Endodermal cell (in vitro differentiated cells): ENCODE results near the gene CBFA2T3. TPM values are rescaled to one million over a fixed set of nuclear protein-coding genes. Genes with fewer than 3 reads are reported as not detected.

Experiments
- DNase-seq: peaks from one replicate; pipeline ENCODE4 v3.0.0-alpha.2; 2017
- H3K27ac ChIP-seq: 2 replicates; pipeline ENCODE4 v1.5.1; 2013; ENCODE audit warnings: mild to moderate bottlenecking, low read depth, low read length, moderate library complexity
- H3K27me3 ChIP-seq: 2 replicates; pipeline ENCODE4 v1.6.1; 2013; ENCODE audit warnings: mild to moderate bottlenecking, low read length, moderate library complexity; ENCODE audit not compliant: insufficient read depth, control insufficient read depth, poor library complexity, severe bottlenecking
- H3K36me3 ChIP-seq: 2 replicates; pipeline ENCODE4 v1.7.0; 2013; ENCODE audit warnings: mild to moderate bottlenecking, low read length, moderate library complexity; ENCODE audit not compliant: control insufficient read depth, insufficient read depth
- H3K4me1 ChIP-seq: one replicate; pipeline ENCODE4 v1.7.0; 2013; ENCODE audit warnings: low read length; ENCODE audit not compliant: control insufficient read depth, insufficient read depth
- H3K4me3 ChIP-seq: 2 replicates; pipeline ENCODE4 v1.5.1; 2013; ENCODE audit warnings: mild to moderate bottlenecking, low read length, moderate library complexity
- H3K9ac ChIP-seq: 2 replicates; pipeline ENCODE4 v1.6.1; 2013; ENCODE audit warnings: mild to moderate bottlenecking, low read length, moderate library complexity; ENCODE audit not compliant: poor library complexity, severe bottlenecking; ENCODE audit errors: extremely low read depth
- H3K9me3 ChIP-seq: 2 replicates; pipeline ENCODE4 v1.6.1; 2013; ENCODE audit warnings: mild to moderate bottlenecking, low read length, moderate library complexity; ENCODE audit not compliant: control insufficient read depth
- H3K27ac Mint-ChIP-seq: 2 replicates; pipeline ENCODE4 v1.8.0; 2020; ENCODE audit warnings: mixed read lengths
- H3K27me3 Mint-ChIP-seq: 2 replicates; pipeline ENCODE4 v1.8.0; 2021; ENCODE audit warnings: mild to moderate bottlenecking, mixed read lengths; ENCODE audit not compliant: insufficient read depth
- H3K36me3 Mint-ChIP-seq: 2 replicates; pipeline ENCODE4 v1.8.0; 2020; ENCODE audit warnings: low read depth, mixed read lengths
- H3K4me1 Mint-ChIP-seq: 2 replicates; pipeline ENCODE4 v1.8.0; 2020; ENCODE audit warnings: mixed read lengths
- H3K4me3 Mint-ChIP-seq: 2 replicates; pipeline ENCODE4 v1.8.0; 2020; ENCODE audit warnings: mild to moderate bottlenecking, moderate library complexity, mixed read lengths
- H3K9me3 Mint-ChIP-seq: 2 replicates; pipeline ENCODE4 v1.8.0; 2020; ENCODE audit warnings: mild to moderate bottlenecking, mixed read lengths
- whole genome bisulfite sequencing, 2 experiments: methylation state at CpG; one replicate each; pipeline versions ENCODE4 v1.1.5 to v1.1.7; 2013; ENCODE audit warnings: missing lambda C conversion rate in 2 of 2, mixed read lengths in 1 of 2; ENCODE audit not compliant: insufficient coverage in 1 of 2, insufficient read length in 1 of 2; 5-methylcytosine and 5-hydroxymethylcytosine counted together
- total RNA-seq, 2 donors: library from RNA; stranded (reverse); fragmentation: NEBNext Ultra II Directional in 1 of 2; extraction: Animal tissue kit (Norgen Biotek cat#: 25700) in 1 of 2; gene quantifications; 2 replicates in 1 of 2; 3 replicates in 1 of 2; pipeline ENCODE4 v1.2.1, GENCODE V29; 2021
- TF ChIP-seq, protein P1 (sequence below): fragments of 200-600 bp; sonication (generic); conservative IDR thresholded peaks from 2 replicates; pipeline ENCODE4 v1.5.0; 2021; ENCODE audit warnings: antibody characterized with exemption, mild to moderate bottlenecking

CBFA2T3 gene
- total RNA-seq, 2 donors from 2014 or later, result 1.0 to 3.1 TPM

DNA sequence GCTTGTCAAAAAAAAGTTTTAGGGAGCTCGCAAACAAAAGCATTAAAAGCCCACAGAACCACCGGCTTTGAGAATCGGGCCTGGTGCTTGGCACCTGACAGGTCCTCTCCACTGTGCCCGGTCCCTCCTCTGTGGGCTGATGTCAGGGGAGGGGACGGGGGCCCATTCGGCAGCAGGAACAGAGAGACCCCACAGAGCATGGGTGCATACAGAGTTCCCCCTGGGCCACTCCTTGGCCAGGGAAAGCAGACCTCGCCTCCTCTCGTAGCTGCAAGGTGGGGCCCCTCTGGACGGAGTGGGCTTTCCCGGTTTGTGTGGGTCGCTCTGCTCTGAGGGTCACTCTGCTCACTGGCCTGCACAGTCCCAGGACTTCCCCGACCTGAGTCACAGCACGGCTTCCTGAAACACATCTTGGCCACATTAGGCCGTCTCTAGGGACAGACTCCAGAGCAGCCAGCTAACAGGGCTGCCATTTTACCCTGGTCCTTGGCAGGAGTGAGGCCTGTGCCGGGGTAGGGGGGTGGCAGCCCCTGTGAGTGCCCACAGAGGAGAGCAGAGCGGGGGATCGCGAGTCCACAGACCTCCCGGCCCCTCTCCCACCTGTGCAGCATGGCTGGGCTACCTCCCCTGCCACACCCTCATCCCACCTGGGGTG is 11.1 kb downstream of the CBFA2T3 start:
- Mint-ChIP-seq H3K9me3 (peaks cover 9% of the 10 kb centered on the region), H3K27ac (no peak overlapping the region), H3K4me1 (no peaks in the 10 kb centered on the region), H3K4me3 (no peak overlapping the region), H3K27me3 (no peaks in the 10 kb centered on the region), H3K36me3 (no peaks in the 10 kb centered on the region)
- TF ChIP-seq, protein P1, sequence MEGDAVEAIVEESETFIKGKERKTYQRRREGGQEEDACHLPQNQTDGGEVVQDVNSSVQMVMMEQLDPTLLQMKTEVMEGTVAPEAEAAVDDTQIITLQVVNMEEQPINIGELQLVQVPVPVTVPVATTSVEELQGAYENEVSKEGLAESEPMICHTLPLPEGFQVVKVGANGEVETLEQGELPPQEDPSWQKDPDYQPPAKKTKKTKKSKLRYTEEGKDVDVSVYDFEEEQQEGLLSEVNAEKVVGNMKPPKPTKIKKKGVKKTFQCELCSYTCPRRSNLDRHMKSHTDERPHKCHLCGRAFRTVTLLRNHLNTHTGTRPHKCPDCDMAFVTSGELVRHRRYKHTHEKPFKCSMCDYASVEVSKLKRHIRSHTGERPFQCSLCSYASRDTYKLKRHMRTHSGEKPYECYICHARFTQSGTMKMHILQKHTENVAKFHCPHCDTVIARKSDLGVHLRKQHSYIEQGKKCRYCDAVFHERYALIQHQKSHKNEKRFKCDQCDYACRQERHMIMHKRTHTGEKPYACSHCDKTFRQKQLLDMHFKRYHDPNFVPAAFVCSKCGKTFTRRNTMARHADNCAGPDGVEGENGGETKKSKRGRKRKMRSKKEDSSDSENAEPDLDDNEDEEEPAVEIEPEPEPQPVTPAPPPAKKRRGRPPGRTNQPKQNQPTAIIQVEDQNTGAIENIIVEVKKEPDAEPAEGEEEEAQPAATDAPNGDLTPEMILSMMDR, result no peak
- Histone ChIP-seq H3K4me3 (no peak overlapping the region), H3K27me3 (no peaks in the 10 kb centered on the region), H3K27ac (no peak overlapping the region), H3K4me1 (no peaks in the 10 kb centered on the region), H3K9ac (no peak overlapping the region), H3K9me3 (no peaks in the 10 kb centered on the region), H3K36me3 (no peaks in the 10 kb centered on the region)
- DNase-seq, result no peak
- 91 to 93% methylated on average over 15 to 19 of the region's 19 CpGs for WGBS, 2 experiments

DNA sequence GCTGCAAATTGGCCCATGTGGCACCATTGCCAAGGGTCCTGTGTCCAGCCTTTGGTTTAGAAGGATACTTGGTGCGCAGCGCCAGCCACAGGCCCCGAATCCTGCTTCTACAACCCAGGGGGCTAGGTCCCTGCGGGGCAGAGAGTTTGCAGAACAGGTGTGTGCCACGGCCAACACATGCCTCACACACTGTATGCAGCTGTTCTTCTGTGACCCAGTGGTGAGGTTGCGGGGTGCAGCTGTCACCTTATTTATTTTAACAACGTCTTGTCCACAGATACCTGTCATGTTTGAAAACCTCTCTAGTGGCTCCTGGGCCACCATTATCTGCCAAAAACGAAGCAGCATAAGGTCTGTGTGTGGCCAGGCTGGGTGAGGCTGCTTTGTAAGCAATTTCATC is 11.6 kb downstream of the CBFA2T3 start:
- H3K36me3 Mint-ChIP-seq, result no peaks in the 10 kb centered on the region
- H3K4me3 Mint-ChIP-seq, result no peak overlapping the region
- TF ChIP-seq, protein P1, result no peak
- no peaks in the 10 kb centered on the region for H3K27me3 Mint-ChIP-seq
- no peak for DNase-seq
- Histone ChIP-seq H3K4me3 (no peak overlapping the region), H3K9me3 (no peaks in the 10 kb centered on the region), H3K27ac (no peak overlapping the region), H3K4me1 (no peaks in the 10 kb centered on the region), H3K9ac (no peak overlapping the region), H3K27me3 (no peaks in the 10 kb centered on the region), H3K36me3 (no peaks in the 10 kb centered on the region)
- no peaks in the 10 kb centered on the region for H3K4me1 Mint-ChIP-seq
- H3K27ac Mint-ChIP-seq, result no peak overlapping the region
- WGBS, 2 experiments, result 85 to 87% methylated on average over 7 to 8 of the region's 8 CpGs
- H3K9me3 Mint-ChIP-seq, result peaks cover 9% of the 10 kb centered on the region

DNA sequence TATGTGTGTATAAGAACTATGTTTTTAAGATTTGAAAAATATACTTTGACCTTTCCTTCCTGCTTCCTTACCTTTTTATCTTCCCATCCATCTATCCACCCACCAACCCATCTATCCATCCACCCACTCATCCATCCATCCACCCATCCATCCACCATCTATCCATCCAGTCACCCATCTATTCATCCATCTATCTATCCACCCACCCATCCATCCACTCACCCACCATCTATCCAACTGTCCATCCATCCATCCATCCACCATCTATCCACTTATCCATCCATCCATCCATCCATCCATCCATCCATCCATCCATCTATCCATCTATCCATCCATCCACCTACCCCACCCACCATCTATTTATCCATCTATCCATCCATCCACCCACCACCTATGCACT is 12.4 kb downstream of the CBFA2T3 start:
- H3K9ac ChIP-seq, result no peak overlapping the region
- Mint-ChIP-seq H3K4me3 (no peak overlapping the region), H3K27ac (no peak overlapping the region), H3K36me3 (no peaks in the 10 kb centered on the region), H3K27me3 (no peaks in the 10 kb centered on the region), H3K4me1 (no peaks in the 10 kb centered on the region), H3K9me3 (peaks cover 9% of the 10 kb centered on the region)
- H3K4me1 ChIP-seq, result no peaks in the 10 kb centered on the region
- no peak overlapping the region for H3K27ac ChIP-seq
- H3K4me3 ChIP-seq, result no peak overlapping the region
- H3K36me3 ChIP-seq, result no peaks in the 10 kb centered on the region
- H3K9me3 ChIP-seq, result no peaks in the 10 kb centered on the region
- no peak for DNase-seq
- no peaks in the 10 kb centered on the region for H3K27me3 ChIP-seq
- TF ChIP-seq, protein P1, result no peak
